K562 (cell line): ENCODE data around the gene MAGEB4. TPM values are rescaled to one million over a fixed set of nuclear protein-coding genes. Genes with fewer than 3 reads are reported as not detected.

Experiments
- ASH1L ChIP-seq: fragments of 450-650 bp; IDR thresholded peaks from 2 replicates; pipeline ENCODE4 v1.6.1; 2018; ENCODE audit warnings: borderline replicate concordance, mild to moderate bottlenecking, low read depth; ENCODE audit not compliant: partially characterized antibody
- BHLHE40 ChIP-seq: IDR thresholded peaks from 2 replicates; pipeline ENCODE4 v1.6.1; 2011; ENCODE audit warnings: low read length, improper control_type of control experiment
- CTBP1 ChIP-seq: fragments of 450-650 bp; IDR thresholded peaks from 2 replicates; pipeline ENCODE4 v1.6.1; 2016; ENCODE audit warnings: borderline replicate concordance
- FOSL1 ChIP-seq: fragments of 200-800 bp; sonication (Bioruptor generic); conservative IDR thresholded peaks from 2 replicates; pipeline ENCODE4 v1.6.1; 2016; ENCODE audit warnings: missing genetic modification characterization, missing compliant biosample characterization
- GATAD2A ChIP-seq: fragments of 450-650 bp; IDR thresholded peaks from 2 replicates; pipeline ENCODE4 v1.6.1; 2017
- HNRNPK ChIP-seq: fragments of 200-400 bp; formaldehyde crosslinking; IDR thresholded peaks from one replicate; pipeline ENCODE4 v1.6.1; 2018; ENCODE audit warnings: mild to moderate bottlenecking, low read depth, low read length; ENCODE audit not compliant: poor library complexity, severe bottlenecking
- KLF6 ChIP-seq: fragments of 250-450 bp; sonication (Bioruptor Pico); IDR thresholded peaks from 2 replicates; pipeline ENCODE4 v1.4.0; 2020; ENCODE audit warnings: mild to moderate bottlenecking, moderate library complexity, borderline replicate concordance
- MCM2 ChIP-seq: fragments of 450-650 bp; IDR thresholded peaks from 2 replicates; pipeline ENCODE4 v1.6.1; 2017; ENCODE audit warnings: low read depth, mild to moderate bottlenecking
- MED1 ChIP-seq: sonication (generic); formaldehyde crosslinking; IDR thresholded peaks from 2 replicates; pipeline ENCODE4 v1.8.1; 2023; ENCODE audit warnings: missing genetic modification reagents, borderline replicate concordance
- NCOR1 ChIP-seq: fragments of 450-650 bp; IDR thresholded peaks from 2 replicates; pipeline ENCODE4 v1.6.1; 2016; ENCODE audit warnings: mild to moderate bottlenecking, moderate library complexity
- NR4A1 ChIP-seq, 2 experiments: fragments of 250-450 bp in 1 of 2; fragments of 450-650 bp in 1 of 2; sonication (Bioruptor Pico) in 1 of 2; IDR thresholded peaks; 2 replicates each; pipeline versions ENCODE4 v1.4.0 to v1.6.1; 2016 to 2020; ENCODE audit warnings: mild to moderate bottlenecking in 2 of 2, missing compliant biosample characterization in 1 of 2, missing genetic modification characterization in 1 of 2, moderate library complexity in 1 of 2
- POLR2G ChIP-seq: fragments of 200-400 bp; formaldehyde crosslinking; IDR thresholded peaks from 2 replicates; pipeline ENCODE4 v1.6.1; 2017; ENCODE audit warnings: low read depth, mild to moderate bottlenecking, antibody characterized with exemption, low read length, moderate library complexity
- RBFOX2 ChIP-seq: fragments of 200-400 bp; formaldehyde crosslinking; IDR thresholded peaks from 2 replicates; pipeline ENCODE4 v1.6.1; 2017; ENCODE audit warnings: low read depth, mild to moderate bottlenecking, low read length, moderate library complexity
- SREBF2 ChIP-seq: sonication (generic); formaldehyde crosslinking; IDR thresholded peaks from 2 replicates; pipeline ENCODE4 v1.4.0; 2020; ENCODE audit warnings: mild to moderate bottlenecking, missing genetic modification reagents
- SRSF7 ChIP-seq: fragments of 200-400 bp; formaldehyde crosslinking; optimal IDR thresholded peaks from 2 replicates; pipeline ENCODE3; 2017; ENCODE audit warnings: mild to moderate bottlenecking, low read depth, low read length
- ZNF583 ChIP-seq: fragments of 250-450 bp; sonication (Bioruptor Pico); IDR thresholded peaks from 2 replicates; pipeline ENCODE4 v1.4.0; 2020
- ZNF77 ChIP-seq: fragments of 250-450 bp; sonication (Bioruptor Pico); IDR thresholded peaks from 2 replicates; pipeline ENCODE4 v1.5.0; 2020
- ZSCAN32 ChIP-seq: fragments of 450-650 bp; formaldehyde crosslinking; IDR thresholded peaks from 2 replicates; pipeline ENCODE4 v1.4.0; 2020; ENCODE audit warnings: mild to moderate bottlenecking, moderate library complexity
- polyA plus RNA-seq, 8 experiments: library from polyadenylated mRNA; depleted of rRNA in 4 of 8; stranded (reverse) in 5 of 8; unstranded in 3 of 8; fragments of >200 nt; fragmentation: Nextera tagmentation in 2 of 8; fragmentation: Illumina TruSeq in 1 of 8; extraction: Ambion mirVana in 2 of 8; extraction: Trizol in 1 of 8; gene quantifications; 2 replicates each; pipeline versions ENCODE4 v1.2.1 to v1.2.3, GENCODE V29; 2011 to 2014; ENCODE audit warnings: inconsistent platforms in 1 of 8, missing spikeins in 1 of 8
- total RNA-seq, 7 experiments: library from RNA; depleted of rRNA in 6 of 7; stranded (reverse); fragments of >200 nt in 6 of 7; fragmentation: Illumina TruSeq in 2 of 7; extraction: Trizol in 2 of 7; gene quantifications; 2 replicates each; pipeline versions ENCODE4 v1.2.1 to v1.2.3, GENCODE V29; 2011 to 2021; ENCODE audit warnings: low replicate concordance in 1 of 7
- TF ChIP-seq, protein P1 (sequence below): fragments of 450-650 bp; formaldehyde crosslinking; IDR thresholded peaks from 2 replicates; pipeline ENCODE4 v1.4.0; 2022; ENCODE audit warnings: mild to moderate bottlenecking, moderate library complexity
- TF ChIP-seq, protein P2 (sequence below): fragments of 450-650 bp; IDR thresholded peaks from 2 replicates; pipeline ENCODE4 v1.6.1; 2017; ENCODE audit warnings: antibody characterized with exemption
- TF ChIP-seq, protein P3 (sequence below): fragments of 450-650 bp; formaldehyde crosslinking; IDR thresholded peaks from 2 replicates; pipeline ENCODE4 v1.4.0; 2022; ENCODE audit warnings: missing genetic modification characterization
- TF ChIP-seq, protein P4 (sequence below), 2 experiments: fragments of 450-650 bp; conservative IDR thresholded peaks; 2 replicates each; pipeline ENCODE4 v1.6.1; 2017; ENCODE audit warnings: mild to moderate bottlenecking in 2 of 2, moderate library complexity in 2 of 2
- TF ChIP-seq, protein P5 (sequence below): fragments of 450-650 bp; IDR thresholded peaks from one replicate; pipeline ENCODE4 v1.6.1; 2018; ENCODE audit warnings: mild to moderate bottlenecking, moderate library complexity; ENCODE audit not compliant: partially characterized antibody

MAGEB4 gene
- total and polyA plus RNA-seq, 9 of the 15 experiments (the other 6 are each of a cell fraction or from before 2014, with no cell fraction given): 0.04 to 0.09 (median 0.06) TPM; not detected in 6

DNA sequence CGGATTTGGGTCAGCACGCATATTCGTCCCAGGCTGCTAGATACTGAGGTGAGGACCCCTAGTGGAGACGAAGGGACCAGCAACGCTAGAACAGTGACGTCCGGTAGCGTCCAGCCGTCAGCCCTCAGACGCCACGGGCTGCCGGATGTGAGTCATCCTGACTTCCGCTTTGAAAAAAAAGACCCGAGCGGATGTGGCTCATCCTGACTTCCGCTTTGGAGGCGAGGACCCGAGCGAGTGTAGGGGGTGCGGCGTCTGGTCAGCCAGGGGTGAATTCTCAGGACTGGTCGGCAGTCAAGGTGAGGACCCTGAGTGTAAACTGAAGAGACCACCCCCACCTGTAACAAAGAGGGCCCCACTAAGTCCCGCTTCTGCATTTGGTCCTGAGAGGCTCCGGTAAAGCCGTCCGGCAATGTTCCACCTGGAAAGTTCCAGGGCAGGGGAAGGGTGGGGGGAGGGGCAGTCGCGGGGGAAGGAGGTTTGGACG is 26.4 kb upstream of the MAGEB4 start, which contains the start of gene MAGEB2 (continued):
- TF ChIP-seq, protein P1, sequence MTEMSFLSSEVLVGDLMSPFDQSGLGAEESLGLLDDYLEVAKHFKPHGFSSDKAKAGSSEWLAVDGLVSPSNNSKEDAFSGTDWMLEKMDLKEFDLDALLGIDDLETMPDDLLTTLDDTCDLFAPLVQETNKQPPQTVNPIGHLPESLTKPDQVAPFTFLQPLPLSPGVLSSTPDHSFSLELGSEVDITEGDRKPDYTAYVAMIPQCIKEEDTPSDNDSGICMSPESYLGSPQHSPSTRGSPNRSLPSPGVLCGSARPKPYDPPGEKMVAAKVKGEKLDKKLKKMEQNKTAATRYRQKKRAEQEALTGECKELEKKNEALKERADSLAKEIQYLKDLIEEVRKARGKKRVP (CRISPR knock-in tag): no peak
- TF ChIP-seq NCOR1 (no peak), SREBF2 (CRISPR knock-in tag) (no peak), GATAD2A (no peak), POLR2G (peak; percentile 80), ZNF583 (CRISPR knock-in tag) (no peak), FOSL1 (tag) (peak; percentile 93), MCM2 (no peak), NR4A1 (CRISPR knock-in tag; IDR thresholded peaks at IDR 0.05) (no peak), NR4A1 (tag; IDR thresholded peaks at IDR 0.05) (no peak), ZSCAN32 (CRISPR knock-in tag) (no peak), ZNF77 (CRISPR knock-in tag) (no peak), KLF6 (no peak), BHLHE40 (no peak), ASH1L (no peak), RBFOX2 (peak; percentile 90), SRSF7 (no peak), CTBP1 (no peak), HNRNPK (no peak), MED1 (no peak)
- TF ChIP-seq, protein P2, sequence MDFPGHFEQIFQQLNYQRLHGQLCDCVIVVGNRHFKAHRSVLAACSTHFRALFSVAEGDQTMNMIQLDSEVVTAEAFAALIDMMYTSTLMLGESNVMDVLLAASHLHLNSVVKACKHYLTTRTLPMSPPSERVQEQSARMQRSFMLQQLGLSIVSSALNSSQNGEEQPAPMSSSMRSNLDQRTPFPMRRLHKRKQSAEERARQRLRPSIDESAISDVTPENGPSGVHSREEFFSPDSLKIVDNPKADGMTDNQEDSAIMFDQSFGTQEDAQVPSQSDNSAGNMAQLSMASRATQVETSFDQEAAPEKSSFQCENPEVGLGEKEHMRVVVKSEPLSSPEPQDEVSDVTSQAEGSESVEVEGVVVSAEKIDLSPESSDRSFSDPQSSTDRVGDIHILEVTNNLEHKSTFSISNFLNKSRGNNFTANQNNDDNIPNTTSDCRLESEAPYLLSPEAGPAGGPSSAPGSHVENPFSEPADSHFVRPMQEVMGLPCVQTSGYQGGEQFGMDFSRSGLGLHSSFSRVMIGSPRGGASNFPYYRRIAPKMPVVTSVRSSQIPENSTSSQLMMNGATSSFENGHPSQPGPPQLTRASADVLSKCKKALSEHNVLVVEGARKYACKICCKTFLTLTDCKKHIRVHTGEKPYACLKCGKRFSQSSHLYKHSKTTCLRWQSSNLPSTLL: no peak
- TF ChIP-seq, protein P3, sequence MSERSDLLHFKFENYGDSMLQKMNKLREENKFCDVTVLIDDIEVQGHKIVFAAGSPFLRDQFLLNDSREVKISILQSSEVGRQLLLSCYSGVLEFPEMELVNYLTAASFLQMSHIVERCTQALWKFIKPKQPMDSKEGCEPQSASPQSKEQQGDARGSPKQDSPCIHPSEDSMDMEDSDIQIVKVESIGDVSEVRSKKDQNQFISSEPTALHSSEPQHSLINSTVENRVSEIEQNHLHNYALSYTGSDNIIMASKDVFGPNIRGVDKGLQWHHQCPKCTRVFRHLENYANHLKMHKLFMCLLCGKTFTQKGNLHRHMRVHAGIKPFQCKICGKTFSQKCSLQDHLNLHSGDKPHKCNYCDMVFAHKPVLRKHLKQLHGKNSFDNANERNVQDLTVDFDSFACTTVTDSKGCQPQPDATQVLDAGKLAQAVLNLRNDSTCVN (CRISPR knock-in tag): no peak
- TF ChIP-seq, protein P4, sequence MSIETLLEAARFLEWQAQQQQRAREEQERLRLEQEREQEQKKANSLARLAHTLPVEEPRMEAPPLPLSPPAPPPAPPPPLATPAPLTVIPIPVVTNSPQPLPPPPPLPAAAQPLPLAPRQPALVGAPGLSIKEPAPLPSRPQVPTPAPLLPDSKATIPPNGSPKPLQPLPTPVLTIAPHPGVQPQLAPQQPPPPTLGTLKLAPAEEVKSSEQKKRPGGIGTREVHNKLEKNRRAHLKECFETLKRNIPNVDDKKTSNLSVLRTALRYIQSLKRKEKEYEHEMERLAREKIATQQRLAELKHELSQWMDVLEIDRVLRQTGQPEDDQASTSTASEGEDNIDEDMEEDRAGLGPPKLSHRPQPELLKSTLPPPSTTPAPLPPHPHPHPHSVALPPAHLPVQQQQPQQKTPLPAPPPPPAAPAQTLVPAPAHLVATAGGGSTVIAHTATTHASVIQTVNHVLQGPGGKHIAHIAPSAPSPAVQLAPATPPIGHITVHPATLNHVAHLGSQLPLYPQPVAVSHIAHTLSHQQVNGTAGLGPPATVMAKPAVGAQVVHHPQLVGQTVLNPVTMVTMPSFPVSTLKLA (conservative IDR thresholded peaks at IDR 0.05): peak in 1 of 2 experiments; percentile 49; a peak in 1 of 4 replicates
- TF ChIP-seq, protein P5, sequence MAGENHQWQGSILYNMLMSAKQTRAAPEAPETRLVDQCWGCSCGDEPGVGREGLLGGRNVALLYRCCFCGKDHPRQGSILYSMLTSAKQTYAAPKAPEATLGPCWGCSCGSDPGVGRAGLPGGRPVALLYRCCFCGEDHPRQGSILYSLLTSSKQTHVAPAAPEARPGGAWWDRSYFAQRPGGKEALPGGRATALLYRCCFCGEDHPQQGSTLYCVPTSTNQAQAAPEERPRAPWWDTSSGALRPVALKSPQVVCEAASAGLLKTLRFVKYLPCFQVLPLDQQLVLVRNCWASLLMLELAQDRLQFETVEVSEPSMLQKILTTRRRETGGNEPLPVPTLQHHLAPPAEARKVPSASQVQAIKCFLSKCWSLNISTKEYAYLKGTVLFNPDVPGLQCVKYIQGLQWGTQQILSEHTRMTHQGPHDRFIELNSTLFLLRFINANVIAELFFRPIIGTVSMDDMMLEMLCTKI: no peak
